HG02884 (cell line): Measurements from ENCODE around the gene GNG14.
"Not testable (repeated sequence)": the region's sequence is repeated elsewhere in the genome, so short reads cannot be mapped to it uniquely, and the experiment has no call there.

Experiments used
- ATAC-seq: cut with Tn5 transposase; IDR thresholded peaks from one replicate; pipeline ENCODE4 v1.9.1; 2021; ENCODE audit warnings: mild to moderate bottlenecking, moderate library complexity; ENCODE audit not compliant: unreplicated experiment

GNG14 gene

GRCh38 chr19:12721656-12722565 lies 34.1 kb downstream of the GNG14 start:
- peak; percentile 19 for ATAC-seq

- ATAC-seq = peak; percentile 72
Measured at GRCh38 chr19:12722566-12723380, 35.0 kb downstream of the GNG14 start.

GRCh38 chr19:12723381-12723640 lies 35.5 kb downstream of the GNG14 start:
- no peak for ATAC-seq

- no peak for ATAC-seq
Measured at GRCh38 chr19:12723641-12724426, 36.0 kb downstream of the GNG14 start, which contains the start of gene TNPO2. Gene TNPO2 (minus strand): TSS chr19:12723932. CDS start chr19:12720977, 2,955 bp downstream.

- not testable (repeated sequence) for ATAC-seq
Measured at GRCh38 chr19:12725612-12726011, 37.8 kb downstream of the GNG14 start.

- no peak for ATAC-seq
Measured at GRCh38 chr19:12726988-12727316, 39.2 kb downstream of the GNG14 start.

- ATAC-seq = no peak
Measured at GRCh38 chr19:12727745-12728433, 40.1 kb downstream of the GNG14 start.

- ATAC-seq = no peak
Measured at GRCh38 chr19:12730064-12730463, 42.3 kb downstream of the GNG14 start.

GRCh38 chr19:12731337-12731736 lies 43.5 kb downstream of the GNG14 start:
- no peak for ATAC-seq

GRCh38 chr19:12733369-12734214 lies 45.8 kb downstream of the GNG14 start:
- no peak for ATAC-seq

GRCh38 chr19:12736995-12737834 lies 49.4 kb downstream of the GNG14 start, which contains the start of gene GET3:
Gene GET3 (plus strand): TSS chr19:12737497. CDS start chr19:12737506, 9 bp downstream.
- ATAC-seq = peak; percentile 81

GRCh38 chr19:12737835-12738351 lies 50.1 kb downstream of the GNG14 start:
- no peak for ATAC-seq
